GM18502 (cell line): ENCODE data around the gene NFYC.

Experiments
- ATAC-seq: cut with Tn5 transposase; IDR thresholded peaks from one replicate; pipeline ENCODE4 v1.9.1; 2021; ENCODE audit warnings: mild to moderate bottlenecking; ENCODE audit not compliant: unreplicated experiment, poor library complexity

Gene NFYC

GRCh38 chr1:40691538-40692428 is at the start of gene NFYC:
Gene NFYC, plus strand, starts transcription at chr1:40691704. Its CDS starts 47,140 bp downstream, at chr1:40738844.
- peak; percentile 80 for ATAC-seq

- no peak for ATAC-seq
Observed at GRCh38 chr1:40645118-40645680, 46.3 kb upstream of the NFYC start.

GRCh38 chr1:40646315-40646714 is 45.2 kb upstream of the NFYC start:
- ATAC-seq: no peak

GRCh38 chr1:40648200-40648599 is 43.3 kb upstream of the NFYC start:
- no peak for ATAC-seq

GRCh38 chr1:40648928-40649591 is 42.4 kb upstream of the NFYC start:
- no peak for ATAC-seq

GRCh38 chr1:40649592-40649930 is 41.9 kb upstream of the NFYC start:
- ATAC-seq: no peak

GRCh38 chr1:40650075-40650474 is 41.4 kb upstream of the NFYC start:
- no peak for ATAC-seq

- ATAC-seq: no peak
Observed at GRCh38 chr1:40651138-40651857, 40.2 kb upstream of the NFYC start.

GRCh38 chr1:40652468-40652867 is 39.0 kb upstream of the NFYC start:
- ATAC-seq: no peak

GRCh38 chr1:40652979-40653378 is 38.5 kb upstream of the NFYC start:
- no peak for ATAC-seq

GRCh38 chr1:40653851-40654537 is 37.5 kb upstream of the NFYC start:
- ATAC-seq: no peak

- ATAC-seq: no peak
Observed at GRCh38 chr1:40657046-40657445, 34.5 kb upstream of the NFYC start.

GRCh38 chr1:40658751-40659648 is 32.5 kb upstream of the NFYC start:
- no peak for ATAC-seq

GRCh38 chr1:40659649-40659947 is 31.9 kb upstream of the NFYC start:
- no peak for ATAC-seq

GRCh38 chr1:40661678-40662077 is 29.8 kb upstream of the NFYC start:
- ATAC-seq: no peak

GRCh38 chr1:40662151-40662550 is 29.4 kb upstream of the NFYC start:
- ATAC-seq: no peak

GRCh38 chr1:40662864-40663263 is 28.6 kb upstream of the NFYC start:
- no peak for ATAC-seq

- no peak for ATAC-seq
Observed at GRCh38 chr1:40663324-40664166, 28.0 kb upstream of the NFYC start.

GRCh38 chr1:40664167-40664537 is 27.4 kb upstream of the NFYC start:
- ATAC-seq: no peak
